HCT116 (cell line): ENCODE data around the gene COMMD3.

Experiments used
- JUND ChIP-seq: IDR thresholded peaks from 2 replicates; pipeline ENCODE4 v1.6.1; 2012
- YY1 ChIP-seq: IDR thresholded peaks from 2 replicates; pipeline ENCODE4 v1.6.1; 2011; ENCODE audit warnings: low read length, low read depth, moderate library complexity, mild to moderate bottlenecking; ENCODE audit not compliant: insufficient replicate concordance; ENCODE audit errors: extremely low read depth

- no peak for TF ChIP-seq JUND
- no peak for TF ChIP-seq YY1
Observed at GRCh38 chr10:22321924-22322640, 5.9 kb downstream of the COMMD3 start.
